ENCODE results near the gene APLP2.

The APLP2 gene

DNA sequence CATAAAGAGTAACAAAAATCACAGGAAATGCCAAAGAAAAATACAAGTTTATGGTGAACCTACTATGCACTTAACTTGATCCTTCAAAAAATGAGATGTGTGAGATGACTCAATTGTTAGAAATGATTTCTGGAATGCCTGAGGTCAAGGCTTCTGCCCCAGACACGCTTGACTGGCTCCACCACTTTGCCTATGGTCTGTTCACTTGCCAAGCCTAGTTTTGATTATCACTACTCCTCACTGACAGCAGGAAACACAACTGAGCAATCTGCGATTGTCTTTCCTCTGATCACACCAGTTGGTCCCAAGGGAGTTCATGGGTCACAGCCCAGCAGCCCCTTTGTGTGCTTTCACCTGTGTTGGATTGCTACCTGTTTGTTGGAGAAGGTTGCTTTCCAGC, 46.5 kb upstream of the APLP2 start:
- H3K4me3 ChIP-seq (ENCODE audit: low read length), result no peak overlapping the region
- H3K9ac ChIP-seq (ENCODE audit: low read length), result no peak overlapping the region
- H3K4me1 ChIP-seq (ENCODE audit: low read length), result peaks cover 6% of the 10 kb centered on the region; the same call in 1 of the 2 replicates
- H3K36me3 ChIP-seq (replicated peaks; ENCODE audit: low read depth, low read length), result no peaks in the 10 kb centered on the region
- no peaks in the 10 kb centered on the region for H3K9me3 ChIP-seq (ENCODE audit: insufficient read depth, low read length)
- H3K79me2 ChIP-seq (ENCODE audit: low read length), result no peaks in the 10 kb centered on the region
- H4K20me1 ChIP-seq (ENCODE audit: insufficient read depth, low read length), result no peaks in the 10 kb centered on the region
- no peak overlapping the region for H2AFZ ChIP-seq (ENCODE audit: low read depth, low read length)
- no peak overlapping the region for H3K27ac ChIP-seq (ENCODE audit: low read length)
- no peak overlapping the region for H3K4me2 ChIP-seq (ENCODE audit: low read length)
- TF ChIP-seq EZH2phosphoT487 (IDR thresholded peaks at IDR 0.05; ENCODE audit: low read depth), result no peak
- TF ChIP-seq, protein P1, sequence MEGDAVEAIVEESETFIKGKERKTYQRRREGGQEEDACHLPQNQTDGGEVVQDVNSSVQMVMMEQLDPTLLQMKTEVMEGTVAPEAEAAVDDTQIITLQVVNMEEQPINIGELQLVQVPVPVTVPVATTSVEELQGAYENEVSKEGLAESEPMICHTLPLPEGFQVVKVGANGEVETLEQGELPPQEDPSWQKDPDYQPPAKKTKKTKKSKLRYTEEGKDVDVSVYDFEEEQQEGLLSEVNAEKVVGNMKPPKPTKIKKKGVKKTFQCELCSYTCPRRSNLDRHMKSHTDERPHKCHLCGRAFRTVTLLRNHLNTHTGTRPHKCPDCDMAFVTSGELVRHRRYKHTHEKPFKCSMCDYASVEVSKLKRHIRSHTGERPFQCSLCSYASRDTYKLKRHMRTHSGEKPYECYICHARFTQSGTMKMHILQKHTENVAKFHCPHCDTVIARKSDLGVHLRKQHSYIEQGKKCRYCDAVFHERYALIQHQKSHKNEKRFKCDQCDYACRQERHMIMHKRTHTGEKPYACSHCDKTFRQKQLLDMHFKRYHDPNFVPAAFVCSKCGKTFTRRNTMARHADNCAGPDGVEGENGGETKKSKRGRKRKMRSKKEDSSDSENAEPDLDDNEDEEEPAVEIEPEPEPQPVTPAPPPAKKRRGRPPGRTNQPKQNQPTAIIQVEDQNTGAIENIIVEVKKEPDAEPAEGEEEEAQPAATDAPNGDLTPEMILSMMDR (IDR thresholded peaks at IDR 0.05; ENCODE audit: low read depth, low read length), result no peak
- H3K27me3 ChIP-seq (ENCODE audit: low read depth, low read length), result peaks cover 10% of the 10 kb centered on the region

DNA sequence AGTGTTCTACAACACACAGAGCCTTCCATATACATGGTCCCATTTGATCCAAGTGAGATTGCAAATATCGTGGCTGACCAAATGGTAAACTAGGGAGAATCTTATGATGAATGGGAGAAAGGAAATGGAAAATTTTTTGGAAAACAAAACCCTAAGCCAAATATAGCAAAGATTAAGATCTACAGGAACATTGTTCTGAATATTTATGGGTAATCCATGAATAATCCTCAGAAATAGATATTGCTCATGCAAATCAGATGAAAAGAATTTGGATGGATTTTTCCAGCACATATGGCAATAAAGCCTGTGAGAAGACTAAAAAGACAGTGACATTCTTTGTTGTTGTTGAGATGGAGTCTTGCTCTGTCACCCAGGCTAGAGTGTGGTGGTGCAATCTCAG, 45.3 kb upstream of the APLP2 start:
- Histone ChIP-seq H3K4me1 (ENCODE audit: low read length) (peaks cover 6% of the 10 kb centered on the region; the same call in 1 of the 2 replicates), H3K79me2 (ENCODE audit: low read length) (no peaks in the 10 kb centered on the region), H3K9ac (ENCODE audit: low read length) (no peak overlapping the region), H3K4me2 (ENCODE audit: low read length) (no peak overlapping the region), H3K27me3 (ENCODE audit: low read depth, low read length) (peaks cover 10% of the 10 kb centered on the region), H2AFZ (ENCODE audit: low read depth, low read length) (no peak overlapping the region), H3K27ac (ENCODE audit: low read length) (no peak overlapping the region), H3K36me3 (replicated peaks; ENCODE audit: low read depth, low read length) (no peaks in the 10 kb centered on the region), H3K9me3 (ENCODE audit: insufficient read depth, low read length) (no peaks in the 10 kb centered on the region), H4K20me1 (ENCODE audit: insufficient read depth, low read length) (no peaks in the 10 kb centered on the region), H3K4me3 (ENCODE audit: low read length) (no peak overlapping the region)
- no peak for TF ChIP-seq EZH2phosphoT487 (IDR thresholded peaks at IDR 0.05; ENCODE audit: low read depth)
- TF ChIP-seq, protein P1 (IDR thresholded peaks at IDR 0.05; ENCODE audit: low read depth, low read length), result no peak

DNA sequence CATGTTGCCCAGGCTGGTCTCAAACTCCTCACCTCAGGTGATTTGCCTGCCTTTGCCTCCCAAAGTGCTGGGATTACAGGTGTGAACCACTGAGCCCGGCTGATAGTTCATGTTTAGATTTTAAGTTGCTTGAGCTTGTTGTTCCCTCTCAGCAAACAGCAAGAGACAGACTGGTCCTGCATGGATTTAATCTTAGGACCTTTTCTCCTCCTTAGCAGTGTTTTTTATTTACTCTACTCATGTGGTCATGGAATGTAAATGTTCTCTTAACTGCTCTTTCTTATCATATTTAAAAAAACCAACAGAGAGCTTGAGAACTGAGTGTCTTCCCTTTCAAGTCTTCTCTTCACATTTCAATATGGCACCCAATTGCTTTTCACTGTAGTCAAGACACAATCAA, 44.3 kb upstream of the APLP2 start:
- TF ChIP-seq EZH2phosphoT487 (IDR thresholded peaks at IDR 0.05; ENCODE audit: low read depth), result no peak
- TF ChIP-seq, protein P1 (IDR thresholded peaks at IDR 0.05; ENCODE audit: low read depth, low read length), result no peak
- Histone ChIP-seq H2AFZ (ENCODE audit: low read depth, low read length) (no peak overlapping the region), H3K4me2 (ENCODE audit: low read length) (no peak overlapping the region)

DNA sequence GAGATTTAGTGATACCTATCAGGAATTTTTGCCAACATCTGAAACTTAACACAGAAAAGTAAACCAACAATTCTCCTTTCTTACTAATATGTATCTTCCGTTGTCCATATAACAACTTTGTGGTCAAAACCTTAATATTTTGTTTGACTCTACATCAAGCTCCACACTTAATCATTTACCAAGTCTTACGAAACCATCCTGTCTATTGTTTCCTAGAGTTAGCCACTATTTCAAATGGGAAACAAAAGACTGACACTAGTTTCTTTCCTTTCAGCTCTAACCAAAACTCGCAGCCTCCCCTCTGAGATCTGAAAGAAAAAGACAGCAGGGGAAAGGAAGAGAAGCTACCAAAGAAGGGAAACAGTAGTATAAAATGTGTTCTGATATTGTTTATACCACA, 40.6 kb upstream of the APLP2 start:
- Histone ChIP-seq H4K20me1 (ENCODE audit: insufficient read depth, low read length) (no peaks in the 10 kb centered on the region), H3K9ac (ENCODE audit: low read length) (no peak overlapping the region), H3K9me3 (ENCODE audit: insufficient read depth, low read length) (no peaks in the 10 kb centered on the region), H3K36me3 (replicated peaks; ENCODE audit: low read depth, low read length) (no peaks in the 10 kb centered on the region), H3K79me2 (ENCODE audit: low read length) (no peaks in the 10 kb centered on the region), H3K27ac (ENCODE audit: low read length) (no peak overlapping the region), H3K4me2 (ENCODE audit: low read length) (no peak overlapping the region), H2AFZ (ENCODE audit: low read depth, low read length) (no peak overlapping the region), H3K4me1 (ENCODE audit: low read length) (peaks cover 9% of the 10 kb centered on the region), H3K27me3 (ENCODE audit: low read depth, low read length) (peaks cover 5% of the 10 kb centered on the region; the same call in 1 of the 2 replicates), H3K4me3 (ENCODE audit: low read length) (no peak overlapping the region)
- TF ChIP-seq, protein P1 (IDR thresholded peaks at IDR 0.05; ENCODE audit: low read depth, low read length), result no peak
- TF ChIP-seq EZH2phosphoT487 (IDR thresholded peaks at IDR 0.05; ENCODE audit: low read depth), result no peak

More for the DNA sequence above, 44.3 kb upstream of the APLP2 start:
- Histone ChIP-seq H3K4me3 (ENCODE audit: low read length) (no peak overlapping the region), H3K27me3 (ENCODE audit: low read depth, low read length) (peaks cover 10% of the 10 kb centered on the region), H3K27ac (ENCODE audit: low read length) (no peak overlapping the region), H3K9ac (ENCODE audit: low read length) (no peak overlapping the region), H4K20me1 (ENCODE audit: insufficient read depth, low read length) (no peaks in the 10 kb centered on the region), H3K79me2 (ENCODE audit: low read length) (no peaks in the 10 kb centered on the region), H3K9me3 (ENCODE audit: insufficient read depth, low read length) (no peaks in the 10 kb centered on the region), H3K36me3 (replicated peaks; ENCODE audit: low read depth, low read length) (no peaks in the 10 kb centered on the region), H3K4me1 (ENCODE audit: low read length) (peaks cover 6% of the 10 kb centered on the region; the same call in 1 of the 2 replicates)

All from OCI-LY3 (cell line).